G401 (cell line): ENCODE measurements around the gene MEOX2. TPM values are rescaled to one million over a fixed set of nuclear protein-coding genes. Genes with fewer than 3 reads are reported as not detected.

Source experiments
- DNase-seq: peaks from one replicate; pipeline ENCODE4 v3.0.0-alpha.2; 2015; ENCODE audit warnings: low spot score
- in situ Hi-C: cut with HindIII; loops from 2 replicates; pipeline ENCODE4 v1.10.0; 2016; ENCODE audit warnings: low sequenced_read_pairs, mixed read lengths
- total RNA-seq: library from RNA; depleted of rRNA; stranded (reverse); fragments of >200 nt; shearing (Covaris generic); gene quantifications from 2 replicates; pipeline ENCODE4 v1.2.3, GENCODE V29; 2014; rRNA removed

Gene MEOX2
- not detected in 2 replicates for total RNA-seq

DNA sequence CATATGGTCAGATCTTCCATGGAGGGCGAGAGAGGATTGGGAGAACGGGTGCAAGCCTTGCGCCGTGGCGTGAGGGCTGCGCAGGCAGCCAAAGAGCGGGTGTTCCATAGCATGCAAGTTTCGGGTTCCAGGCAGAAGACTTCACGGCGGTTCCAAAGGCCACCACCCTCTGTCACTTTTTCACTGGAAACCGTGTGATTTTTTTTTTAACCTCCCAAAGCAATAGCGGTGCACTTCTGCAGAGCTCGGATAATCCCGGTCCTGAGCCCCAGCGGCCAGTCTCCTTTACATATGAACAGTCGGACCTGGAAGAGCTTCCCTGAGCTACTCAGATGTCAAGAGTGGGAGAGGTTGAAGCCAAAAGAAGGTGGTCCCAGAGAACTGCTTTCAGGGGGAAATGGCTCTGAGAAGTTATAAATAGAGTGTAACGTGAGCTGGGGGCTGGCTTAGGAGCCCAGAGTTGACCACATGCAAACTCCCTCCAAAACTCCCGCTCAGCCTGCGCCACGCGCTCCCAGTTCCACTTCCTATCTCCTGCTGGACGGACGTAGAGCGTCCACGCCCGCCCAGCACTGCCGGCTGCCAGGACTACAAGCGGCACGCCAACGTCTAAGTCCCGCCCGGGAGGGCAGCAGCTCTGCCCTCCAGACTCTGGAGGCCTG lies at the start of gene MEOX2:
TSS of gene MEOX2 (minus strand) at position 389 of the 662 bp plus-strand sequence. CDS start at position 108, 281 bp downstream.
- in situ Hi-C loops = no loop called here
- DNase-seq = no peak

DNA sequence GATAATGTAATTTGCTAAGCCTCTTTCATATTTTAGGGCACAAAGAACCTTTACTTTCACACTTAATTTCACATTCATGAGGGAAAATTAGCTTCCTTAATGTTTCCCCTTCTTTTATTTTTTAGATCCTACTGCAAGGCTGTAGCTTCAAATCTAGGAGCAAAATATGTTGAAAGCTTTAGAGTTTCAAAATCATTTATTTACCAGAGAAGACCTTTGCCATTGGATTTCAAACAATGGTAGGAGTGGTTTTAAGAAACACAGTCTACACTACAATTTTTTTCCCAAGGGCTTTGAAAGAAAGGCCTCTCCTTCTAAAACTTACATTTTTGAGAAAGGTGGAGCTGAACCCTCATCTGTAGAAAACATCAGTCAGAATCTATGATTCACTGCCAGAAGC lies 43.3 kb upstream of the MEOX2 start:
- in situ Hi-C loops = no loop called here
- DNase-seq = no peak

DNA sequence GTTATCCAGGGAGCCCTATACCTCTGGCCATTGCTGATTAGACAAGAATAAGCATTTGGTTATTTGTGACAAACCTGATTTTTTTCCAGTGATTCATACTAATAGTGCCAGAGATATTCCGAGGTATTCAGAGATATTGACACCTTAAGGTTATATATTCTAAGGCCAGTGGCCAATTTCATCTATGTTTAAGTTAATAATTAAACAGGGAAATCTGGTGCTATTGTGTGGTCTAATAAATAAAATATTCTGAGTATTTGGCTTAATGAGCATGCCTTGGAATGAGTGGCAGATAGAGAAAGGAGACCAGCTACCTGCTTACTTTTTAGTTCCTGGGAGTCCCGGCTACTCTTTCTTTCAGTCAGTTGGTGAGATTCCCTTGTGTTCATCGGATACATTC lies 38.6 kb upstream of the MEOX2 start:
- in situ Hi-C loops = no loop called here
- DNase-seq = no peak

DNA sequence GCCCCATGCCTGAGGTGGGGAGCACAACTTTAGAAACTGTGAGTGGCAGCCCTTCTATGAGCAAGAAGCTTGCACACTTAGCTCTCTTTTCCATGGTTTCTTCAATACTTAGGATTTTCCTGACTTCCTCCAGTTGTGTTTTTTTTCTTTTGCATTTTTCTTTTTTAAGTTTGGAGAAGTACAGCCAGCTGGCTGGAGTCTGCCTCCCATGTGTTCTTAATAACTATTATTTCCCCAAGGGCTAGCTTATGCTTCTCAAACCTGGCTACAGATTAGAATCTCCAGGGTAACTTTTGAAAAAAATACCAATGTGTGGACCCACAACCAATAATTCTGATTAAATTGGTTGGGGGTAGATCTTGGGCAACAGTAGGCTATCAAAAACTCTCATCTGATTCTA lies 37.4 kb upstream of the MEOX2 start:
- no peak for DNase-seq
- in situ Hi-C loops = no loop called here

DNA sequence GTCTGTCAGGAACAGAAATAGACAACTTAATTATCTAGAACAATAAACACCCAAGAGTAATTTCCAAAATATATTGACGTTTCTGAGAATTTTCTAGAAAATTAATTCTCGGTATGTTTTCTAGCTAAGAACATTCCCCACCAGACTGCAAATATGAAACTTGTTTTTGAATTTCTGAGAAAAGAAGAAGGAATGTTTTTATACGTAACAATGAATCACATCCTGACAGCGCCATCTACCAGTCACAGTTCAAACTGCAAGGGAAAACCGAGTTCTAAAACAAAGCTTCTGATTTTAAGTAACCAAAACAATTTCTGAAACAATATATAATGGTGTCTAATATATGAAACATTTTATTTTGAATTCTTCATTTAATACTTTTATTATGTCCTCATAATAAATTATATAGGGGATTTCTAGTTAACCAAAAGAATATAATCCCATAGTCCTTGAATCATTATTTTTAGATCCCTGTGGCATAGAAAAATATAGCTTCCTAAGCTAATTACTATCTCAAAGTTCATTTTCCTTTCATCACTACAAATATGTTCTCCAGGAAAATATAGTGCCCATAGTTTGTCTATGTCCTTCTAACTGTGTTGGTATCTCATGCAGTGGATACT lies 34.5 kb upstream of the MEOX2 start:
- DNase-seq = no peak
- in situ Hi-C loops = no loop called here

DNA sequence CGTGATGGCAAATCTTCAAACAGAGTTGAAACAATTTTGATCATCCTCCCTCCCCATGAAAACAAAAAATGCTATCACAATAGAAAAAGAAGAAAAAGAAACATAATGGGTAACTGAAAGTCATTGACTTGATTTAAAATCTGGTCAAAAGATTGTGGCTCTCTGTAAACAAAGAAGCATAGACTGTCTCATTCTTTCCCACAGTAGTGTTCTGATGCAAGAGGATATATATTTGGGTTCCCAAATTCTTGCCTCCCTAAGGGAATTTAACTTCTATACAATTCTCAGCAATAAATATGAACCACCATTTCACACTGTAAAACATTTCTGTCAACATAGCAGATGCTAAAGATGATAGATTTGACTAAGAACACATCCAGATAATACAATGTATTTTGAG lies 32.8 kb upstream of the MEOX2 start:
- in situ Hi-C loops = no loop called here
- no peak for DNase-seq

DNA sequence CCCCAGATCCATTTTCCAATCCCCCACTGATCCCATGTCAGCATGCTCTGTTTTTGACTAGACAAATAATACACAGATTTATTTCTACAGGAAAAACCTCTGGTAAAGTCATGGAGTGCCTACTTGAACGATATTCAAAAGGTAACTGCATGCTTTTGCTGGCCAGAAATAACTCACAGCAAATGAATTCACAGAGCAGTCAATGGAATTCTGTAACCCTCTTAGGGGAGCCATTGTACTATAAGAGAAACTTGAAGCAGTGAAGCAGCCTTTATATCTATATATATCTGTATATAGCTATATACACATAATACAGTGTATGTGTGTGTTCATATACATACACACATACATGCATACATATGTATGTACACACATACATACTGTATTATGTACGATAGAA lies 29.0 kb upstream of the MEOX2 start:
- no peak for DNase-seq
- in situ Hi-C loops = no loop called here

DNA sequence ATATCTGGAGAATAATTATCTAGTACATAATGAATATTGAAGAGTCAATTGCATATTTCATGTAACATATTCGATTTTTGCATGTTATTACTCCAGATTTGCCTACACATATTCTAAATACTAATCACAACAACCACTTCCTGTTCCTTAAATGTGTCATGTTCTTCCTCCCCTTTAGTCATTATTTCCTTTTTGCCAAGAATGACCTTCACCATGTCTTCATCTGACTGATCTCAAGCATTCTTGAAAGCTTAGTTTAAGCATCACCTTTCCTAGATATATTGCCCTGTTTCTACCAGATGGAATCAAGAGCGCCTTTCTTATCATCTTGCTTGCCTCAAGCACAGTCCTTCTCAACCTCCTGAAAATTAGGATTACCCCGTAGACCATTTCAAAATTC lies 23.5 kb upstream of the MEOX2 start:
- DNase-seq = no peak
- in situ Hi-C loops = no loop called here

DNA sequence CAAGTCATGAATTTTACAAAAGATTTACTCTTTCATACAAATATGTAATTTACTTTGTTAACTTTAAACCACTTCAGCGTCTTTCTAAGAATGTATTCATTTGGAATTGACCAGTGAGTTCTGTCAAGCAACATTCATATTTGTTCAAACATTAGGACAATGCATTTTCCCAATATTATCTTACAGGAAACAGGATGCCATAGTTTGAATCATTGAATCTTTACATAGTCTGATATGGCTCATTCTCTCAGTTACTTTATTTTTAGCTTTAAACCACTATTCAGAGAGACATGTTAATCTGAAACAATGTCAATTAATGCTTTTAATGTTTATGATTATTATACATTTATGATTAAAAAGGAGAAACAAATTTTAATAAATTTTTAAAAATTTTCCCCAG lies 21.1 kb upstream of the MEOX2 start:
- DNase-seq = no peak
- in situ Hi-C loops = no loop called here

DNA sequence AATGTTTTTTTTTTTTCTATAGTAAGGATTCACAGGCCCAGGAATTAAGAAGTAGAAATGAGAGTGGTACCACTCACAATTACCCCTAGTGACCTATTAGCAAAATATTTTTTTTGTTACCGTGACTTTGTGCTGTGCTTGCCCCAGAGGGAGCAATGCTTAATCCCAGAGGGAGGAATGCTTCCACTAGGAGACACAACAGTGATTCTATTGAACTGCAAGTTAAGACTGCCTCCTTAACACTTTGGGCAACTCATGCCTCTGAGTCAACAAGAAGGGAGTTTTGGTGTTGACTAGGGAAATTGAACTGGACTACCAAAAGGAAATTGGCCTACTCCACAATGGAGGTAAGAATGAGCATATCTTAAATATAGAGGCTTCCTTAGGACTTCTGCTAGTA lies 17.2 kb upstream of the MEOX2 start:
- in situ Hi-C loops = no loop called here

DNA sequence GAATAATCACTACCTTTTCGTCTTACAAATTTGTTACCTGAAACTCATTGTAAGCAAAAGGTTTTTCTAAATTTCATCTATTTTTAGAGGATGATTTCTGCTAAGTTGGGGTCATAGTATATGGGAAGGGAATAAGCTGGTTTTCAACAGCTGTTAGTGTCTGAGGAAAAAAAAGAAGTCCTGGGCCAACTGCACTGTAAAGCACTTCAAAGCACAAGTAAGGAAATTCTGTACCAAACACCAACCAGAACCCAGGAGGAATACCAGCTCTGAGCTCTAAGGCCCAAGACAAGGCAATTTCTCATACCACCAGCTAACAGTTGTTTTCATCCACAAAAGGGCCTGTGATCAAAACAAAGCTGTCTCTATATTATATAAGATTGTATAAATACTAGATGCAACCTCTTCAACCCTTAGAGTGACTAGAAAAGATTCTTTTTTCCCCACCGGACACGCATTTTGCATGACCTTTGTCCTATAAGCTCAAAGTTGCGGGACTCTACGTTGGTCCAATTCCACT lies 6.1 kb upstream of the MEOX2 start:
- no peak for DNase-seq
- in situ Hi-C loops = no loop called here

More for the DNA sequence above, 17.2 kb upstream of the MEOX2 start:
- DNase-seq = no peak

DNA sequence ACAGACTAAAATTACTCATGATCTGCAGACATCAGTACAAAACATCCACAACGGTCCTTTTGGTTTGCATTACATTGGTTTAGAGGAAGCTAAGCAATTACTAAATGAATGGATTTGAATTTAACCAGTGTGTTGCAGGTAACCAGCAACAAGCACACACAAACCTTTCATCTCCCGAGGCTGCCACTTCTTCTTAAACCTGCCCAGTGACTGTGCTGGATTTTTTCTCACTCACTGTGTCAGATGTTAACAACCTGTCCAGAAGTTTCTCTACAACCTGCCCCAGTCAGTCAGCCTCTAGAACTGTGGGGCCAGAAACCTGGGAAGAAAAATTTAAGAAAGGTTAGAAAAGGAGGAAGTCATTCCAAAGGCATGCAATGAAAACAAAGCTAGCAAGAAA lies 2.4 kb upstream of the MEOX2 start:
- no peak for DNase-seq
- in situ Hi-C loops = no loop called here

DNA sequence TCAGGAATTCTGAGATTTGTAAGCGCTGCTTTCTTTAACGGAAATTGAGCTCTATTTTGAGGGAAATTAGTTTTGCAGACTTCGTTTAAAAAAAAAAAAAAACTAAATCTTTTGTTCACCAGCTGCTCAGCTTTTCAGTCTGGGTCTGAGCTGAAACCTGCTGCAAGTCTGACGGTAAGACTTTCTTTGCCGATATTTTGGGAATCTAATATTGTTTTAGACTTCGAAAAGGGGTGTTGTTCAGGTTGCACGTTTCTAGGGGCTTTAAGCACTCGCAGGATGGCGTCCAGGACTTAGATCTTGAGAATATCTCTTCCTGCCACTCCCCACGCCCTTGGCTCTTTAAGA lies 1.8 kb upstream of the MEOX2 start:
- DNase-seq = no peak
- in situ Hi-C loops = no loop called here

DNA sequence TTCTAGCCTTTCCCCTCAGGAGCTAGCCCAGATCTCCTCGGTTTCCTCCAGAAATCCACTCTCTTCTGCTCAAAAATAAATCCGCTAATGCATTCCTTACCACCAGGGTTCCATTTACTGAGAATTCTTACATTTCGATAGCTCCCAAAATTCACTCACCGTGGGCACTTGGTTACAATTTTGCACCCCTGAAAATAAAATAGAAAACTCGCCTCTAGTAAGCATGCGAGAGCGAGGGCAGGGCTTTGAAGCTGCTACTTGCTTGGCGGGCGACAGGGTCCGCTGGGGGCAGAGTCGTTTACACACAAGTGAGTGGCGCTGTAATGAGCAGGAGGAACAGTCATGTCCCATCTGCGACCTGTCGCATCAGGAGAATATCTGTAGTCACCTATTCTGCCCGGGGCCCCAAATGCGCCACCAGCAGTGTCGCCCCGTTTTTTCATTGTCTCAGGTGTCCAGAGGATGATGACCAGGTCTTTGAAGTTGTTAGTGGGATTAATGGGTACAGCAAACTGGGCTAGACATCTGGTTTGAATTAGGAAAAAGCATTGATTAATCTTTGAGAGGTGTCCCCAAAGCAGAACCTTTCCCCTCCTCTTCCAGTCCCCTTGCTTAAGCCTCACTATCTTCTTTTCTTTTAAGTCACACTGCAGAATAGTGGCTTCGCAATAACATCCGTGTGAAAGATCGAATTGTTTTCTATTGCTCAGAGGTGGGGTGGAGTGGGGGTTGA lies 1.2 kb upstream of the MEOX2 start:
- in situ Hi-C loops = no loop called here
- DNase-seq = no peak

DNA sequence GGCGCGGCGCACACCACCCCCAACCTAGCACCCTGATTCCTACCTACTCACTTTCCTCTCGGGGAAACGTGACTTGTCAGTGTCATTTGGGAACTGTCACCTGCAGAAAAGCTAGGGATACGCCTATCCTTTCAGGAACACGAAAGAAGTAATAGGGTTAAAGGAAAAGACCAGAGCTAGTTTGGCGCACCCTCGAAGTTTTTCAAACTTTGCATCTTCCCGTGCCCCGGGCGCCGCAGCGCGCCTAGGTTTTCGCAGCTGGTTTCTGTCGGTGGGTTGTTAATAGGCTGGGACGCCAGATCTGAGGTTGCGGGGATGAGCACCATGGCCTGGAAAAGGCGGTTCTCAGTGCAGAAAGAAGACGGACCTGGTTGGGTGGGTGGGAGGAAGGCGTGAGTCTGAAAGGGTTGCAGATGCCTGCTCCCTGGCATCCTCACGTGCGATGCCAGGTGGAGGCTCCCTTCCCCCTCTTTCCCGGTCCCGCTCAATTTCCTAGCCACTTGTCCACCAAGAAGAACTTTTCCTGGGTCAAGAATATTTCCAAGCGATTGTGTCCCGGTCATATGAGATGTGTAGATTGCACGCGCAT lies 568 bp upstream of the MEOX2 start:
- in situ Hi-C loops = no loop called here
- DNase-seq = no peak

DNA sequence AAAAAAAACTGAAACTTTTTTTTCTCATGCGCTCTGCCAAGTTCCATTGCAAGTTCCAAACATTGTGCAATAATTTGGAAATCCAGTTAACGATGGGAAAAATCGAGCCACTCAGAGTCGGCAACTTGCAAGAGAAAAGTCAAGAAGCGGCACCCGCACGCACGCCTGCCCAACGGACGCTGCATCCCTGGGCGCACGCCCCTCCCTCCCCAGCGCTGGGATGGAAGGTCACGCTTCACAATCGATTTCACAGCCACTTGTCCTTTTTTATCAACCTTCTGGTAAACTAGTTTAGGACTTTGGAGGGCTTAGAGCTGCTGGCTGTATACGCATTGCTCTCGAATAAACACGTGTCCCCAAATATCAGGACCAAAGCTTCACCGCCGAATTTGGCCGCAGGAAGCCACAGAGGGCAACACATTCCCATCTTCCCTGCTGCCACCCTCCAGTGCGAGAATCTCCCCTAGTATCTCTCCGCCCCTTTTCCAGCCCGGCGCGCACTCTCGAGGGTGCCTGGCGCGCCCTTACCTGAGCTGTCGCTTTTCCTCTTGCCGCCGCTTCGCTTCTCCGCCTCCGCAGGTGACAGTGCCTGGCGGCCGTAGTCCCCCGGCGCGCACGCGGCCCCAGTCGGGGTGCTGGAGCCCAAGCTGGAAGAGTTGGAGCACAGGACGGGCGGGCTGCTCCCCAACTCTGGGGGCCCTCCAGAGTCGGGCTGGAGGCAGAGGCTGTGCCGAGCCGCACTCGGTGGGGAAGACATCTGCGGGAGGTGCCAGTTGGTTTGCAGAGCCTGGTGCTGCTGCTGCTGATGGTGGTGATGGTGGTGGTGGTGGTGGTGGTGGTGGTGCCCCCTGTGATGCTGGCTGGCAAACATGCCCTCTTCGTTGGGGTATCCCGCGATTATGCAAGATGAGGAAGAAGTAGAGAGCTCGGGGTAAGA lies 857 bp downstream of the MEOX2 start:
- in situ Hi-C loops = no loop called here
- no peak for DNase-seq

DNA sequence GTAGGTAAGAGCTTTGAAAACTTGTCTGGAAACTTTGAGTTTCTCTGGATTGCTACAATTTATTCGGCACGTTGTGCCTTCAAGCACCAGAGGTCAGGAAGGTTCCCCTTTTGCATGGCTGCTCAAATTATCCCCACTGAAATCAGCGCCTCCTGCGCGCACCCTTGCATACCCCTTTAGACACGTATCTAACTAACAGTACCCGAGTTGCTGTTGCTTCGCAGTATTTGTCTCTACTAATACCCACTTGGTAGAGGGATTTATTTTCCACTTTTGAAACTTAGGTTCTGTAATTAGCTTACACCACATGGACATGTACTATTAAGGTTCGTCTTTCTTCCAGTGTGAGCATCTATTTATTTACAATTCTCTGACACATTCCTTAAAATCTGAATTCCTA lies 1.6 kb downstream of the MEOX2 start:
- in situ Hi-C loops = no loop called here
- no peak for DNase-seq

DNA sequence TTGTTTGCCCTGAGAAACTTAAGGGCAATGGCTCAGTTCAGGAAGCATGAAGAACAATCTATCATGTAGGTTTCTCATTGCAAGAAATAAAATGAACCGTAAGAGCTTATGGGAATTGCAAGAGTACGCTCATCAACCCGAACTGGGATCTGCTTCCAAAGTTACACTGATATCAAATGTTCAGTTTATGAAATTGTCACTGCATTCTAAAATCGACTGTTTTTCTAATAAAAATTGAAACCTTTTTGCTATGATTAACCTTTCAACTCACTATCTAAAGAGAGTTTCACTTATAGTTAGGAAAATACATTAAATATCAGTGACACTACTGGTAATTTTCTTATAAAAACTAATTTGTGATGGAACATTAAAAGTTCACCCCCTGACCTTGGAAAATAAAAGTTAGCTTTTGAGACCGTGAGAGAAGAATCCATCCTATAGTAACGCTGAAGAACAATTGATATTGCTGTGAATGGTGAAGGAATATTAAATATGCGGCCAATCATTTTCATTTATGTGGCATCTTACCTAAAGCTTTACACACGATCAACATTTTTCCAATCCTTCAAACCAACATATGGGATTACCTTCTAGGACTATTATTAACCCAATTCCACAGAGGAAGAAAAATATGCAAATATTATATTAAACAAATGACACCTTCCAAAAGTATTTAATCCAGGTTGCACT lies 2.2 kb downstream of the MEOX2 start:
- no peak for DNase-seq

More for the DNA sequence above, 2.2 kb downstream of the MEOX2 start:
- in situ Hi-C loops = no loop called here
